HG02798 (cell line): Measurements from ENCODE around the gene RALGDS.

Experiments used
- ATAC-seq: cut with Tn5 transposase; IDR thresholded peaks from one replicate; pipeline ENCODE4 v1.9.1; 2021; ENCODE audit warnings: mild to moderate bottlenecking; ENCODE audit not compliant: unreplicated experiment, poor library complexity

The RALGDS gene

DNA sequence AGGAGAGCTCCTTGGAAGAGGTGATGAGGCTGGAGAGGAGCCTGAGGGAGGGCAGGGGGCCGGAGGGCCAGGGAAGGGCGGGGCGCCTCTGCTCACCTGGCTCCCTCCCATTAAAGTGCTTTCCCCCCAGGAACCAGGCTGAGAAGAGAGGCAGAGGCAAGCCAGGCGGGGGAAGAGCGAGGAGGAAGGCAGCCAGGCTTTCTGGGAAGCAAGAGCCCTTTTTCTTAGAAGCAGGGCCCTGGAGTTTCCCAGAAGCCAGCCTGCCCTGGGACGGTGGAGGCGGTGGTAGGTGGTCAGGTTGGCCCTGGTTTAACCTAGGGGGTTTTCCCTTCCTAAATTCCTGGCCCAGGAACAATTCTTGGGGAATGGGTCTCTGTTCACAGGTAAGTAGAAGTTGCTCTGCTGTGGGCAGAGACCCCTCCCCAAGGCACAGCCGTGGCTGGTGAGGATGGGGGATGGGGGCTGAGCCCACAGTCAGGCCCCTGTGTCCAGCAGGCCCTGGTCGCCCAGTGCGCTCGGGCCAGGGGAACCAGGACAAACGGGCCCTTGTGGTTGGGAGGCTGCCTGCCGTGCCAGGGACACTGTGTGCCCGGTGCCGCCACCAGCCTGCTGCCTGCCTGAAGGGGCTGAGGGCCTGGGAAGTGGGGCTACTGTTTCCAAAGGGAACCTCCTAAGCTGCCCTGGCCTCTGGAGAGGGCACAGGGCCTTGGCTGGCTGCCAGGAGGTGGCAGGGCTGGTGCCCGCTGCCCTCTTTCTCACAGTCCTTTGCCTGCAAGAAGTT is 16.6 kb upstream of the RALGDS start:
- no peak for ATAC-seq

GRCh38 chr9:133135146-133135745 is 14.2 kb upstream of the RALGDS start:
- ATAC-seq = no peak

DNA sequence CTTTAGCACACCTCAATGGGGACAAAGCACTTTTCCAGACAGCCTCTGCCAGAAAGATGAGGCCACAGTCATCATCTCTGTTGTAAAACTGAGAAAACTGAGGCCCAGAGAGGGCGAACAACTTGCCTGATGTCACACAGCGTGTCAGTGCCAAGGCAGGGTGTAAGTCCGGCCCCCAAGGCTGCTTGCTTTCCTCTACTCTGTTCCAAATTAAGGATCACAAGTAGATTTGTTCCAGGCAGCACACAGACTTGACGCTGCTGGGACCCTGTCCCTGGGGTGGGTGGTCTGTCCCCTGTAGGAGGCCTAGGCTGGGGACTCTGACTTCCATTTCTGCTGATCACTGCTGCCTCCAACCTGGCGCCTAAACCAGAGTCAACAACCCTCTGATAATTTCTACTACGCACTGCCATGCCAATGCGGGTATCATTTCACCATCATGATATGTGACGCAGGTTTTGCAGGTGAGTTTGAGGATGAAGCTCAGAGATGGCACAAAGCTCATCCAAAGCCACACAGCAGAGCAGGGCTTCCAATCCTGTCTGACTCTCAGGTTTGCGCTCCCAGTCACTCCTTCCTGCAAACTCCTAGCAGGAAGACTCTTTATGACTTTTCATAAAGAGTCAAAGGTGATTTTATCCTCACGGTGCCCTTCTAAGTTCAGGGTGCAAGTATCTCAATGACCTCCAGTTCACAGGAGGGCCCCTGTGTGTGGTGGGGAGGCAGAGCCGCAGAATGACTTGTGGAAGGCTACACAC is 13.5 kb upstream of the RALGDS start:
- no peak for ATAC-seq

DNA sequence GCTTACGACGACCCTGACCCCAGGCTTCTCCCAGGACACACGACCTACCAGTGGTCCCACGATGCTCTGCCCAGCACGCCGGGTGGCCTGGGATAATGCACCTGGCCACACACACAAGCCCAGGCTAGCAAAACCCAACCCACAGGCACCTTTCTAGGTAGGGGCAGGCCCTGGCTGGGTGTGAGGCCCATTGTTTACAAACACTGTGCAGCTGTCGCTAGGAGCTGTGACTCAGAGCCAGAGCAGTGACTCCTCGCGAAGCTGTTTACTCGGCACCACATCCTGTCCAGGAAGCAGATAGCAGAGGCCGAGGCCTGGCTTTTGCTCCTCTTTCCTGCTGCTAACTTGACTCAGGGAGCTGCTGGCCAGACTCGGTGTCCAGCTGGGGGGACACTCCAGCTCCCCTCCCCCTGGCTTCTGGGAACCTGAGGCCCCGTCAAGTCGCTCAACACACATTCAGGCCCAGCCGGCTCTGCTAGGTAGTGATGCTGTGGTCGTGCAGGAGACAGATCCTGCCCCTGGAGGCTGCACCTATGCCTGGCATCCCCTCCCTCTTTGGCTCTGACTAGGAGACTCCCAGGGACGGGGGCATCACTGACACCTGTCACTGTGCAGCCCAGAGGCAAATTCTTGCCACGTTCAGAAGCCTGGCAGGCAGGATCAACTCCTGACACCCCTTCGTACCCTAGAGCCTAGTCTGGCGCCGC is 12.8 kb upstream of the RALGDS start:
- peak; percentile 83 for ATAC-seq

DNA sequence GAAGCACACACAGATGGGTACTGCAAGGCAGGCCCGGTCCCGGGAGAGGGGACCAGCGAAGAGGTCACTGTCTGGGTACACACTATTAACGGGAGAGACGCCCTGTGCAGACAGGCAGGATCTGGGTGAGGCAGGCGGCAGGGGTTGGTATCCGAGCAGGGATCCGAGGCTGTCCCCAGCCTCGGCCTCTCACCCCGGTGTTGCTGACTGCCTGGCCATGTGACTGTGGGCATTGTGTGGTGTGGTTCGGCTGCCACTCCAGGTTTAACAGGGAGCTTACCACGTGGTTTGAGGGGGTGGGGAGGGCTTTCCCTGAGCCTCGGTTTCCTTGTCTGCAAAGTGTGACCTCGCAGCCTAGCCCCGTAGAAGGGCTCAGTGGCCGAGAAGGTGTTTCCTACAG is 11.1 kb upstream of the RALGDS start:
- ATAC-seq = no peak

DNA sequence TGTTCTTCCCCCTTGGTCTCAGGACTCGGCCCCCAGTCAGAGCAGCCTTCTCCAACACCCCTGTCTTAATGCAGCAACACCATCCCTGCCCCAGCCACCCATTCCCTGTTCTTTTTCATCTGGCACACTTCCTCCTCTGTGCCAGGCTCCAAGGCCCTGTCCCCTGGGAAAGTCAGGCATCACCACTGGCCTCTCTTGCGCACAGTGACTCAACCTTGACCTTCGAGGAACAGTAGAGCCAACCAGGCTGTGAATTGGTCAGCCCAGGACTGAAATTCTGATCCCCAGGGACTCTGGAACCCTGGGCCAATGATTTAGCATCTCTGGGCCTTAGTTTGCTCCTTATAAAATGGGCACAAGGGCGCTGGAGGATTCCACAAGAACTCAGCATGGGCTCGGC is 10.5 kb upstream of the RALGDS start:
- no peak for ATAC-seq

DNA sequence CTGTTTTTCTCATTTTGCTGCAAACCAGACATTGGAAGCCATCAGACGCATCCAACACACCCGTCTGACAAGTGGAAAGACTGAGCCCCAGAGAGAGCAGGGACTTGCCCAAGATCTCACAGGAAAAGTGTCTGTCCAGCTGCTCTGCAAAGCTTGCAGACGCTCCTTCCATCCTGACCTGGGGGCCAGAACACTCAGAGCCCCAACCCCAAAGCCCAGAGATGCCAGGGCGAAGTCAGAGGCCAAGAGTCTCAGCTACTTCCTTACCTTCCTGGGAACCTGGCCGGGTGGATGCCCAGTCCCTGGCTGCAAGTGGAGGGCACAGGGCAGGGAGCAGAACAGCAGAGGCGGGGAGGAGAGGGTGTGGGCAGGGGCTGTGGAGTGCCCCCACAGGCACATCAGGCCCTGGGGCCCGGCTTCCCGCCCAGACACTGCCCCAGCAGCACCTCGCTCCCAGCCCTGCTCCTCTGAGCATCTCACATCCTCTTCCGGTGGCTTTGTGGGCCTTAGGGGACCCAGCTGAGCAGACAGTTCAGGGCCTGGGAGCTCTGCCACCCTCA is 9.7 kb upstream of the RALGDS start:
- peak; percentile 31 for ATAC-seq

DNA sequence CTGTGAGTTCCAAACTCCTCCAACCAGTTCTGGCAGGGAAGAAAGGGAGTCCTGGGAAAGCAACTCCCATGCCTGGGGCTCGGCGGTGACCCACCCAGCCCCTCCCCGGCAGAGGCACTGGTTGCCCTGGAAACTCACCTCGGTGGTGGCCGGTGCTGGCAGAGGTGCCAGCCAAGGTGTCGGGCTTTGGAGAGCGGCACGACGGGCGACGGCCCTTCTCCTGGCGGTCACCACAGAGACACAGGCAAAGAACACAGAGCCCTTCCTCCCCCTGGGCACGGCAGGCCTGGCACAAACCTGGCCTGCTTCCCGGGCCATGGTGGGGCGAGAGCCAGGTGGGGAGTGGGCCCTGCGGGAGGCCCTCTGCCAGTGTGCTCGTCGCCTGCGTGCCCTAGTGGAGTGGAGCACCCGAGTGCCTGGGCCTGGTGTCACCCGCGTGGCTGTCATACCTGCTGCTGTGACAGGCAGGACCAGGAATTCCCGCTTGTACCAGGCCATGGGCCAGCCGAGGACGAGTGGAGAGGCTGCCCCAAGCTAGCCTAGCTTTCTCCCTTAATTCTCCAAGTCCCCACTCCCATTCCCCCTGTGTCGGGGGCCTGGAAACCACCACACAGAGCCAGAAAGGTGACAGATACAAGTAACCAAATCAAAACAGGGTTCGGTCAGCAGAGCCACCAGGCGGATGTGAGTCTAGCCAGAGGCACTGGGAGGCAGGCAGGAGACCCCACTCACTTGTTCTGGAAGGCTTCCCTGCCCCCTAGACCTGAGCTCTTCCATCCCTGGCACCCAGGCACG is 8.2 kb upstream of the RALGDS start:
- no peak for ATAC-seq

DNA sequence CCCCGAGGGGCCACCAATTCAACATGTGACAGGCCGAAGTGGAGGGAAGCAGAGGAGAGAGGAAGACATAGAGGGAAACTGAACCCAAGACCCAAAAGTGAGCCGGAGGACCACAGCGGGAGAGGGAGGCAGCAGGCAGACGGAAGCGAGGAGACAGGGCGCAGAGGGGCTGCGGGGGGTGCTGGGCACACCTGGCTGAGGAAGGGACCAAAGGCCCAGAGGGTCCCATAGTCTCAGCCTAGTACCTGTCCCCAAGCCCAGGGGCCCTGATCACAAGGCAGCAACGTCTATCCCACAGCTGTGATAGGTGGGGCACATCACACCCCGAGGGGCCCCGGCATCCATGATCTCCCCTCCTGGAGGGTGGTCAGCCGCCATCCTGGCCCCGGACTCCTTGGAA is 7.1 kb upstream of the RALGDS start:
- ATAC-seq = no peak

DNA sequence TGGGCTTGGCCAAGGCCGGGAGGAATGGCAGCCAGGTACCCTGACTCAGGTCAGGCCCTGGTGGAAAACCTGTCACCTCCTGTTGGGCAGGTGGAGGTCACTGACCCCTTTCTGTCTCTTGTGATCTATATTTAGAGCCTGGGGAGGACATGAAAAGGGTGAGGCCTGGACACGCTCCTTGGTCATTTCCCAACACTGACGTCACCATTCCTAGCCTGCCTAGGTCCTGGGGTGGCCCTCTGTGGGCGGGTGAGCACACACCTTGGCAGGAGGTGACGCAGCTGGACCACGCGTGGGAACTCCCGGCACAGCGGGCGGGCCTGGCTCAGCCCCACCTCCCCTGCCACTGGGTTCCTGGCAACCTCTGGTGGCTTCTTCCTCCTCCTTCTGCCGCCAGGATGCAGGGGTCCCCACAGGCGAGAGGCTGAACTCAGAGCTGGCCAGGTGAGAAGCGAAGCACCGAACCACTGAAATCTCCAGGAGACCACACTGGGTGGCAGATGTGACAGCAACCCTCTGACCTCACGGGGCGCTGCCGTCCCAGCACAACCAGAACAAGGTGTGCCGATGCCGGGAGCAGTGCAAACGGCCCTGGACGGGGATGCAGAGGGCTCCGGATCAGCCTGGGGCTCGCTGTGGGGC is 6.4 kb upstream of the RALGDS start:
- ATAC-seq = no peak

DNA sequence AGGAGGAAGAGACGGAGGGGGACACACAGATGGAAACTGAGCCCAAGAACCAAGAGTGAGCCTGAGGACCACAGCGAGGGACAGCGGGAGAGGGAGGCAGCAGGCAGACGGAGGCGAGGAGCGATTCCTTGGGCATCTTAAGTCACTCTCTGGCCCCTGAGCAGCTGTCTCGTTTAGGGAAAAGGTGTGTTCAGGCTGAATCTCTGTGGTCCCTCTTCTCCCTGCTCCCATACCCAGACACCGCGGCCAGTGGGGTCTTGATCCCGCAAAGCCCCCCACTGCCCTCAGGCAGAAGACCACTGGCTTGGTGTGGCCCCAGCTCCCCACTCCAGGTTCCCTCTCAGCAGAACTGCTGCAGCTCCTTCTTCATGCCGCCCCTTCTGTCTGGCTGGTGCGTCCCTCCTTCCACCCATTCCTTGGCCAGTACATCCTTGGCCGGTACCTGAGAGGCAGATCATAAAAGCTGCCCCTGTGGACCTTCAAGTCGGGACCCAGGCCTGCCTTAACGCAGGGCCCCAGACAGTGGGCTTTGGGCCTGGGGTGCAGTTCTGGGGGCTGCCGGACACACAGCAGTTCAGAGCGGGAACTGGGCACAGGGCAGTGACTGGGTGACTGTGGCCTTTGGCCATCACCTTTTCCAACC is 5.8 kb upstream of the RALGDS start:
- no peak for ATAC-seq

DNA sequence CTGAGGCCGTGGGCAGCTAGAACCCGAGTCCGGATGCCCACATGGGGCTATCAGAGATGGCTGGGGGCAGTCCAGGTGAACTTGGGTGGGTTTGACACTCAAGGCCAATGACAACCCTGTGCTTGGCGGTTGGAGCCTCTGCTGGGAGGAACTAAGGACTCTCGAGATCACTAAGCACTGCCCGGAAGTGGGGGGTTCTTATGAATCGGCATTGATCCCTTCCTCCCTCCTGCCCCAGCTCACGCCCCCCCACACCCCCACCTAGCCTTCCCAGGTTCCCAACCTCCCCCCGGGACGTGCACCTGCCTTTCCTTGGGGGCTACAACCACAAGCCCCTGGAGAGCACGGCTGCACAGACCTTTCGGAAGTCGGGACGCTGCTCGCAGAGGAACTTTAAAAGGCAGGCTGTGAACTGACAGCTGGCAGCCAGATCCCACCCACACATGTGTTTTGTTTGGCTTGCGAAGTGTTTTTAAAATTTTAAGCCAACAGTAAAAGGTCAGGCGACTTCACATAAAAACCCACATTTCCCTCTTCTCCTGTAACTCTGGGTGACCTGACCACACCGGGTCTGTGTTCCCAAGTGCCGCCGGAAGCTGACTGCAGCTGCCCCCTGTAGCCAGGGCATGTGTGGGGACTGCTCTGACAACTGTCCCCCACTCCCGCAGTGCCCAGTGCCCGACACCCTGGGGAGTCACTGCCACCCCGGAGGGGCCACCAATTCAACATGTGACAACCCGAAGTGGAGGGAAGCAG is 5.1 kb upstream of the RALGDS start:
- peak; percentile 28 for ATAC-seq

GRCh38 chr9:133124907-133125275 is 3.9 kb upstream of the RALGDS start:
- no peak for ATAC-seq

DNA sequence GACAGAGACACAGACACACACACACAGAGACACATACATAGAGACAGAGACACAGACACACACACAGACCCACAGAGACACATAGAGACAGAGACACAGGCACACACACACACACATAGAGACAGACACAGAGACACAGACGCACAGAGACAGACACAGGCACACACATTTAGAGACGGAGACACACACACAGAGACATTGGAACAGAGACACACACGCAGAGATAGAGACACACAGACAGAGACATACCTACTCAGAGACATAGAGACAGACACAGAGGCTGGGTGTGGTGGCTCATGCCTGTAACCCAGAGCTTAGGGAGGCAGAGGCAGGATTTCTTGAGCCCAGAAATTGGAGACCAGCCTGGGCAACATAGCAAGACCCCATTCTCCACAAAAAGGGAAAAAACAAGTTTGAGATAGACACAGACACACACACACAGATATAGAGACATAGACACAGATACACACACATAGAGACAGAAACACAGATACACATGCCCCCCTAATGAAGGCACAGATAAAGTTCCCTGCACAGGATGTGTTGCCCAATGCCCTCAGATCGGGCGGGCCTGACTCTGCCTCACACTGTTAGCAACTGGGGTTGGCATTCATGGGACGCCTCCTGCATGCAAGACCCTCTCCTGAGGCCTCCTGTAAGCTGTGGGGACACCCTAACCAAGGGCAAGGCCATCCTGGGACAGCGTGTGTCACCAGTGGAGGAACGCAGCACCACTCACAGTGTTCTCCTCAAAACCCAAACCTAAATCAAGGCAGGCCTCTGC is 3.3 kb upstream of the RALGDS start:
- no peak for ATAC-seq

DNA sequence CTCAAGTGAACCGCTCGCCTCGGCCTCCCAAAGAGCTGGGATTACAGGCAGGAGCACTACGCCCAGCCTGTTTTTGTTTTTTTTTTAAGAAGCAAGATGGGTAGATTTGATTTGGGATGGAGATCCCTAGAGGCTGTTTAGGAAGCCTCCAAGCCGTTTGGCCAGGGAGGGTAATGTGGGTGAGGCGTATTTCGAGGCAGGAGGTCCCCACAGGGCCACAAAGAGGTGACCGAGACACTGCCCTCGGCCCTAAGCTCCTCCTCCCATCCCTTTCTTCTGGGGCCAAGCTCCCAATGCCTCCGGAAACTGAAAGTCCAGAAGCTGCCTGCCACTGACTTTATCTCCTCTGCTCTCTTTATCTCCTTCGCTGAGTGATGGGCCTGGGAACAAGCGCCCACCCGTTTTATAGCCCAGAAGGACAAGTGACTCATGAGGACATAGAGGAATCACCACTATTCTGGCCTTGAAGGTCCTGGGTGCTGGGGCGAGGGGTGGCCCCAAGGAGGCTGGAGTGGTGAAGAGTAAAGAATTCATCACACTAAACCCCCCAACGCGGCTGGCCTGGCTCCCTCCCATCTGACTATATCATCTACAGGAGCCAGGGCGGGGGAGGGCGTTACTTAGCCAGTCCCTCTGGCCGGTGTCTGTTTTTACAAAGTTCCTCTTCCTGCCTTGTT is 2.0 kb upstream of the RALGDS start:
- ATAC-seq = no peak

GRCh38 chr9:133122605-133122934 is 1.5 kb upstream of the RALGDS start:
- ATAC-seq = no peak

GRCh38 chr9:133121915-133122550 is 993 bp upstream of the RALGDS start:
- ATAC-seq = no peak
